Ishikawa (cell line): Measurements from ENCODE around the gene SMIM38.

Source experiments
- EP300 ChIP-seq: IDR thresholded peaks from 2 replicates; pipeline ENCODE4 v1.6.1; 2012; ENCODE audit warnings: borderline replicate concordance
- FOXM1 ChIP-seq: IDR thresholded peaks from 2 replicates; pipeline ENCODE4 v1.6.1; 2012; ENCODE audit warnings: low read depth, borderline replicate concordance
- TAF1 ChIP-seq: IDR thresholded peaks from 2 replicates; pipeline ENCODE4 v1.6.1; 2012; ENCODE audit warnings: low read depth, mild to moderate bottlenecking
- TEAD4 ChIP-seq: IDR thresholded peaks from 2 replicates; pipeline ENCODE4 v1.6.1; 2012
- YY1 ChIP-seq: IDR thresholded peaks from 2 replicates; pipeline ENCODE4 v1.6.1; 2012; ENCODE audit warnings: low read depth
- TF ChIP-seq, protein P1 (sequence below): IDR thresholded peaks from 2 replicates; pipeline ENCODE4 v1.6.1; 2012

GRCh38 chr11:69108030-69108429 lies 47.7 kb upstream of the SMIM38 start:
- no peak for TF ChIP-seq YY1
- no peak for TF ChIP-seq TAF1
- no peak for TF ChIP-seq EP300
- TF ChIP-seq, protein P1, sequence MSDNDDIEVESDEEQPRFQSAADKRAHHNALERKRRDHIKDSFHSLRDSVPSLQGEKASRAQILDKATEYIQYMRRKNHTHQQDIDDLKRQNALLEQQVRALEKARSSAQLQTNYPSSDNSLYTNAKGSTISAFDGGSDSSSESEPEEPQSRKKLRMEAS = no peak
- TF ChIP-seq TEAD4 = no peak
- TF ChIP-seq FOXM1 = no peak
